ENCODE data around the gene LIPK. TPM values are rescaled to one million over a fixed set of nuclear protein-coding genes. Genes with fewer than 3 reads are reported as not detected.
"Not testable (repeated sequence)": the region's sequence is repeated elsewhere in the genome, so short reads cannot be mapped to it uniquely, and the experiment has no call there.

Gene LIPK
- total RNA-seq, 1 donor from 2014 or later = not detected

GRCh38 chr10:88661577-88661976, 44.5 kb upstream of the LIPK start:
- Histone ChIP-seq H3K27me3 (ENCODE audit: insufficient read depth, low read length) (no peaks in the 10 kb centered on the region), H3K4me3 (ENCODE audit: insufficient read depth, low read depth, low read length) (no peak overlapping the region), H3K9me3 (ENCODE audit: insufficient read depth, low read depth, low read length) (no peaks in the 10 kb centered on the region), H3K4me2 (ENCODE audit: low read length) (no peak overlapping the region), H4K20me1 (ENCODE audit: insufficient read depth, low read length) (no peaks in the 10 kb centered on the region), H3K79me2 (ENCODE audit: insufficient read depth, low read length) (no peaks in the 10 kb centered on the region), H3K27ac (ENCODE audit: low read depth, low read length) (no peak overlapping the region), H2AFZ (ENCODE audit: low read depth, low read length) (no peak overlapping the region), H3K9ac (ENCODE audit: low read length) (no peak overlapping the region), H3K4me1 (ENCODE audit: insufficient read depth, low read length) (peaks cover 2% of the 10 kb centered on the region), H3K36me3 (ENCODE audit: insufficient read depth, low read length) (no peaks in the 10 kb centered on the region)
- Mint-ChIP-seq H3K9me3 (ENCODE audit: unreplicated experiment) (no peaks in the 10 kb centered on the region), H3K4me1 (ENCODE audit: low read depth, unreplicated experiment) (peaks cover 12% of the 10 kb centered on the region), H3K27ac (ENCODE audit: unreplicated experiment) (no peak overlapping the region), H3K27me3 (ENCODE audit: low read depth, unreplicated experiment) (no peaks in the 10 kb centered on the region), H3K36me3 (ENCODE audit: low read depth, unreplicated experiment) (no peaks in the 10 kb centered on the region), H3K4me3 (ENCODE audit: unreplicated experiment) (no peak overlapping the region)
- TF ChIP-seq EZH2 (IDR thresholded peaks at IDR 0.05; ENCODE audit: insufficient read depth, low read length) = no peak
- no peak for TF ChIP-seq CTCF (IDR thresholded peaks at IDR 0.05; ENCODE audit: insufficient read depth, low read depth, low read length)
- no peak for FAIRE-seq
- DNase-seq (ENCODE audit: low read depth) = no peak

GRCh38 chr10:88663153-88663552, 42.9 kb upstream of the LIPK start:
- not testable (repeated sequence) for H3K27ac ChIP-seq (ENCODE audit: low read depth, low read length); H3K36me3 Mint-ChIP-seq (ENCODE audit: low read depth, unreplicated experiment); H3K27me3 Mint-ChIP-seq (ENCODE audit: low read depth, unreplicated experiment); H3K4me2 ChIP-seq (ENCODE audit: low read length); H4K20me1 ChIP-seq (ENCODE audit: insufficient read depth, low read length); H3K9me3 Mint-ChIP-seq (ENCODE audit: unreplicated experiment); H3K4me1 ChIP-seq (ENCODE audit: insufficient read depth, low read length); H3K4me3 ChIP-seq (ENCODE audit: insufficient read depth, low read depth, low read length); FAIRE-seq; H3K4me3 Mint-ChIP-seq (ENCODE audit: unreplicated experiment); H3K9me3 ChIP-seq (ENCODE audit: insufficient read depth, low read depth, low read length); DNase-seq (ENCODE audit: low read depth); H3K36me3 ChIP-seq (ENCODE audit: insufficient read depth, low read length); H2AFZ ChIP-seq (ENCODE audit: low read depth, low read length); H3K27ac Mint-ChIP-seq (ENCODE audit: unreplicated experiment); H3K27me3 ChIP-seq (ENCODE audit: insufficient read depth, low read length); H3K79me2 ChIP-seq (ENCODE audit: insufficient read depth, low read length); H3K9ac ChIP-seq (ENCODE audit: low read length)
- peaks cover 11% of the 10 kb centered on the region for H3K4me1 Mint-ChIP-seq (ENCODE audit: low read depth, unreplicated experiment)

- no peaks in the 10 kb centered on the region for H3K36me3 ChIP-seq (ENCODE audit: insufficient read depth, low read length)
- H2AFZ ChIP-seq (ENCODE audit: low read depth, low read length) = no peak within 1 kb of the TSS
- peaks cover 2% of the 10 kb centered on the region for H3K4me1 ChIP-seq (ENCODE audit: insufficient read depth, low read length)
- no peaks in the 10 kb centered on the region for H3K27me3 ChIP-seq (ENCODE audit: insufficient read depth, low read length)
- DNase-seq (ENCODE audit: low read depth) (no peak), FAIRE-seq (no peak)
- Mint-ChIP-seq H3K4me1 (ENCODE audit: low read depth, unreplicated experiment) (peaks cover 11% of the 10 kb centered on the region), H3K27me3 (ENCODE audit: low read depth, unreplicated experiment) (no peaks in the 10 kb centered on the region), H3K9me3 (ENCODE audit: unreplicated experiment) (no peaks in the 10 kb centered on the region), H3K4me3 (ENCODE audit: unreplicated experiment) (no peak within 1 kb of the TSS), H3K27ac (ENCODE audit: unreplicated experiment) (no peak within 1 kb of the TSS), H3K36me3 (ENCODE audit: low read depth, unreplicated experiment) (no peaks in the 10 kb centered on the region)
- H3K9ac ChIP-seq (ENCODE audit: low read length) = no peak within 1 kb of the TSS
- H3K79me2 ChIP-seq (ENCODE audit: insufficient read depth, low read length) = no peaks in the 10 kb centered on the region
- H3K27ac ChIP-seq (ENCODE audit: low read depth, low read length) = no peak within 1 kb of the TSS
- H3K9me3 ChIP-seq (ENCODE audit: insufficient read depth, low read depth, low read length) = no peaks in the 10 kb centered on the region
- H4K20me1 ChIP-seq (ENCODE audit: insufficient read depth, low read length) = no peaks in the 10 kb centered on the region
- no peak within 1 kb of the TSS for H3K4me3 ChIP-seq (ENCODE audit: insufficient read depth, low read depth, low read length)
- no peak within 1 kb of the TSS for H3K4me2 ChIP-seq (ENCODE audit: low read length)
- TF ChIP-seq CTCF (IDR thresholded peaks at IDR 0.05; ENCODE audit: insufficient read depth, low read depth, low read length) = no peak
- no peak for TF ChIP-seq EZH2 (IDR thresholded peaks at IDR 0.05; ENCODE audit: insufficient read depth, low read length)
Observed at GRCh38 chr10:88664142-88664541, 41.9 kb upstream of the LIPK start, which contains the start of gene LIPF. TSS of gene LIPF (plus strand) at chr10:88664442. CDS start at chr10:88667298, 2,856 bp downstream.
